ENCODE results near the gene RPE65.

RPE65 gene

GRCh38 chr1:68426594-68426993 lies 23.2 kb downstream of the RPE65 start:
- no peak for TF ChIP-seq CTCF (IDR thresholded peaks at IDR 0.05)

DNA sequence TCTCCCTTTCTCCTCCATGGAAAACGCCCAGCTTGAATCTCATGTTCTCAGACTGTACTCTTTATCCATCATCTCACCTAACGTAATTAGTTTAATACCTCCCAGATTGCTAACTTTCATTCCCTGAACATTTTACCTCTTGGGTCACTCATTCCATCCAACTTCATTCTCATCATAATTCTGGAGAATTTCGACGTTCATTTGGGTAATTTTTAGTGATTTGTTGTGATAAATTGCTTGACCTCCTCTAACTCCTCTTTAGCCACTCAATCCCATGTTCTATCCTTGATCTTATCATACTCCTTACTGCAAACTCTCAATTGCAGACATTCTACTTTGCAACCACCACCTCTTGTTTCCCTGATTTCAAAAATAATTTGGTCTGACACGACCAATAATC lies 28.4 kb downstream of the RPE65 start:
- TF ChIP-seq CTCF (IDR thresholded peaks at IDR 0.05): no peak

DNA sequence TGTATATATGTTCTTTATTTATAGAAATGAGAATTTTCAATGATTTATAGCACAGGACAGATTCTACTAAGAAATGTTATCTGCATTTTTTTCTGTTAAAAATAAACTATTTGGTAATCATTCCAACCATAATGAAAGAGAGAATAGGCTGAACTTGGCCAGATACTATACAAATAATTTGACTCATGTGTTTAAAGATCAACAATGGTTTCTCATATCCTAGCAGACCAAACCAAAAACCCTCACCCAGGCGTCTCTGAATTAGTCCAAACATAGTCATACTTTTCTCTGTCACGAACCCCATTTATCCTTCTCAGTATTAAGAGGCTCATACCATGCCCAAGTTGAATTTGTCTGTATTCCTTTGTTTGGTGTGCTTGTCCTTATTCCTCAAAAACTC lies 40.3 kb downstream of the RPE65 start:
- TF ChIP-seq CTCF (IDR thresholded peaks at IDR 0.05): no peak

GRCh38 chr1:68401506-68401905 lies 48.2 kb downstream of the RPE65 start:
- TF ChIP-seq CTCF (IDR thresholded peaks at IDR 0.05): no peak

- no peak for TF ChIP-seq CTCF (IDR thresholded peaks at IDR 0.05)
Observed at GRCh38 chr1:68384872-68385411, 64.8 kb downstream of the RPE65 start.

GRCh38 chr1:68384321-68384813 lies 65.4 kb downstream of the RPE65 start:
- no peak for TF ChIP-seq CTCF (IDR thresholded peaks at IDR 0.05)

DNA sequence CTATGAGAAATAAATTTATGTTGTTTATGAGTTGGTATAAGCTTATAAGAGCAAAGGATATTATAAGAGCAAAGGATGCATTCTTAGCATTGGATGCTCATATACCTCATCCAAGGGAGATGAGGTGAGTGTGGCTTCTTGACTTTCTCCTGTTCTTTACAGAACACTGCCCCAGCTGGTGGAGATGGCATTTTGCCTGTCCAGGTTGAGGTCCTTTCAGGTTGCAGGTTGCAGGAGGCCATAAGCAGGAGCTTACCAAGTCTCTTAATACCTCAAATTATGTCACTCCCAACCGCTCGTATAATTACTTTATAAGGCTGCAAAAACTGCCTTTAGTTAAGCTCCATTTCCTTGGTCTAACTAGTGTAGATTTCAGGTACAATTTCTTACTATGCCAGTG lies 66.7 kb downstream of the RPE65 start:
- no peak for TF ChIP-seq CTCF (IDR thresholded peaks at IDR 0.05)

- no peak for TF ChIP-seq CTCF (IDR thresholded peaks at IDR 0.05)
Observed at GRCh38 chr1:68379085-68379478, 70.7 kb downstream of the RPE65 start.

Data from LNCAP (cell line).